ENCODE measurements around the gene DRD3. TPM values are rescaled to one million over a fixed set of nuclear protein-coding genes. Genes with fewer than 3 reads are reported as not detected.

DRD3 gene
- not detected in 2 replicates for total RNA-seq

DNA sequence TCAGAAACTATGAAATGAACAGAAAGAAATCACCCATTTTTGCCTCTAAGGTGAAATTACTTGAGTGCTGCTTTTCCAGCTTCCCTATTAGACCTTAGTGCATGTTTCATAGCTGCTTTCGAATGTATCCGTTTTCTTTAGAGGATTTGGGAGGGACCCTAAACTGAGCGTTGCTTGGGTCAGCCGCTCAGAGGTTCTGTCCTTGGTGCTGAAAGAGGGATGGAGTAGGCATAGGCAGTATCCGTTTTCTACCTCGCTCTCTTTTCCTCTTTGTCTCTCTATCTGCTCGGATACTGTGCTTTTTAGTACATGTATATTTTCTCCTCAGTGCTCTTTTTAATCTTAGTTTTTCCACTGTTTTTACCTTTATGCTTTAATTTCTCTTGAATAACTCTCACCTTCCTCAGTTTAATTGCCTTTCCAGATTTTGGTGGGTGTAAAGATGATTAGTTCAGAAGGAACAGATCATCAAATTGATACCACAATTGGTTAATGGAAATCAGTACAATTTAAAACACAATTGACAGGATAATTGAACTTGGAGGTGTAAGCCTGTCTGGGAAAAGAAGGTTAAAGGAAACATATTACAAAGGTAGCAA lies at the start of gene DRD3:
Gene DRD3 (minus strand): TSS at position 283 of the 599 bp plus-strand sequence. CDS start 7,060 bp downstream, outside the sequence.

Other genes with a start within 250 kb of the DRD3 start
- gene ZDHHC23, start 231.0 kb downstream of the DRD3 start, total RNA-seq: 1.9 and 2.5 TPM in 2 replicates
- gene CCDC191, start 122.5 kb downstream of the DRD3 start, total RNA-seq: 1.6 and 2.2 TPM in 2 replicates
- gene QTRT2, start 122.3 kb downstream of the DRD3 start, total RNA-seq: 30.5 and 33.0 TPM in 2 replicates
- not detected in 2 replicates for gene ZNF80, start 58.5 kb upstream of the DRD3 start, total RNA-seq
- gene TIGIT, start 115.0 kb upstream of the DRD3 start, total RNA-seq: not detected in 2 replicates

Data from endothelial cell of coronary artery (primary cell).